Erythroblast (primary cell): ENCODE results near the gene TRMO.

Experiments
- GATA1 ChIP-seq: IDR thresholded peaks from 2 replicates; pipeline ENCODE4 v1.6.1; 2011; ENCODE audit warnings: low read depth, mild to moderate bottlenecking, control low read depth, low read length, moderate library complexity
- POLR2A ChIP-seq: IDR thresholded peaks from 2 replicates; pipeline ENCODE4 v1.6.1; 2011; ENCODE audit warnings: mild to moderate bottlenecking, low read length

GRCh38 chr9:97880336-97880735 is 42.0 kb downstream of the TRMO start:
- TF ChIP-seq POLR2A, result no peak
- TF ChIP-seq GATA1, result no peak
